ENCODE results near the gene SIRPA.

DNA sequence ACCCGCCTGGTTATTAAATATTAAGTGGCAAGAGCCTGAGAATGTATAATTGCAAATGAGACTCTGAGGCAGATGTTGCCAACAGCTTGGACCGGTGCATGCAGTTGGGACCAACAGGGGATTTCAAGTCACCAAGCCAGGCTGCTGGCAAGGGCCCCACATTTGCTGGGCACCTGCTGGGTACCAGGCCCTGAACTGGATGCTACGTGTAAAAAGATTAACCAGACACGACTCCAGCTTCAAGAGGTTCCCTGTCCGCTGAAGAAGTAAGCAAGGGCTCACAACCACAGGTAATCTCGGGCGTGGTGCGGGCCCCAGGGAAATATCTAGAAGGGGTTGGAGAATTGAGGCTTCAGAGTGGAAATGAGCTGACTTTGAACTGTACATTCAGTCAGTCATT lies 13.2 kb upstream of the SIRPA start:
- TF ChIP-seq IRF2 (CRISPR knock-in tag; IDR thresholded peaks at IDR 0.05; ENCODE audit: borderline replicate concordance, low read depth) (no peak), ZNF671 (CRISPR knock-in tag; IDR thresholded peaks at IDR 0.05) (no peak), IRF1 (CRISPR knock-in tag; IDR thresholded peaks at IDR 0.05) (no peak), CREB1 (CRISPR knock-in tag; IDR thresholded peaks at IDR 0.05) (no peak), FOXP1 (CRISPR knock-in tag; IDR thresholded peaks at IDR 0.05; ENCODE audit: borderline replicate concordance) (no peak), RELA (CRISPR knock-in tag; IDR thresholded peaks at IDR 0.05; ENCODE audit: borderline replicate concordance) (no peak), ZNF121 (CRISPR knock-in tag; IDR thresholded peaks at IDR 0.05) (no peak), ESRRA (CRISPR knock-in tag; IDR thresholded peaks at IDR 0.05; ENCODE audit: borderline replicate concordance) (no peak)
- TF ChIP-seq, protein P1, sequence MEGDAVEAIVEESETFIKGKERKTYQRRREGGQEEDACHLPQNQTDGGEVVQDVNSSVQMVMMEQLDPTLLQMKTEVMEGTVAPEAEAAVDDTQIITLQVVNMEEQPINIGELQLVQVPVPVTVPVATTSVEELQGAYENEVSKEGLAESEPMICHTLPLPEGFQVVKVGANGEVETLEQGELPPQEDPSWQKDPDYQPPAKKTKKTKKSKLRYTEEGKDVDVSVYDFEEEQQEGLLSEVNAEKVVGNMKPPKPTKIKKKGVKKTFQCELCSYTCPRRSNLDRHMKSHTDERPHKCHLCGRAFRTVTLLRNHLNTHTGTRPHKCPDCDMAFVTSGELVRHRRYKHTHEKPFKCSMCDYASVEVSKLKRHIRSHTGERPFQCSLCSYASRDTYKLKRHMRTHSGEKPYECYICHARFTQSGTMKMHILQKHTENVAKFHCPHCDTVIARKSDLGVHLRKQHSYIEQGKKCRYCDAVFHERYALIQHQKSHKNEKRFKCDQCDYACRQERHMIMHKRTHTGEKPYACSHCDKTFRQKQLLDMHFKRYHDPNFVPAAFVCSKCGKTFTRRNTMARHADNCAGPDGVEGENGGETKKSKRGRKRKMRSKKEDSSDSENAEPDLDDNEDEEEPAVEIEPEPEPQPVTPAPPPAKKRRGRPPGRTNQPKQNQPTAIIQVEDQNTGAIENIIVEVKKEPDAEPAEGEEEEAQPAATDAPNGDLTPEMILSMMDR (IDR thresholded peaks at IDR 0.05): no peak
- TF ChIP-seq, protein P2, sequence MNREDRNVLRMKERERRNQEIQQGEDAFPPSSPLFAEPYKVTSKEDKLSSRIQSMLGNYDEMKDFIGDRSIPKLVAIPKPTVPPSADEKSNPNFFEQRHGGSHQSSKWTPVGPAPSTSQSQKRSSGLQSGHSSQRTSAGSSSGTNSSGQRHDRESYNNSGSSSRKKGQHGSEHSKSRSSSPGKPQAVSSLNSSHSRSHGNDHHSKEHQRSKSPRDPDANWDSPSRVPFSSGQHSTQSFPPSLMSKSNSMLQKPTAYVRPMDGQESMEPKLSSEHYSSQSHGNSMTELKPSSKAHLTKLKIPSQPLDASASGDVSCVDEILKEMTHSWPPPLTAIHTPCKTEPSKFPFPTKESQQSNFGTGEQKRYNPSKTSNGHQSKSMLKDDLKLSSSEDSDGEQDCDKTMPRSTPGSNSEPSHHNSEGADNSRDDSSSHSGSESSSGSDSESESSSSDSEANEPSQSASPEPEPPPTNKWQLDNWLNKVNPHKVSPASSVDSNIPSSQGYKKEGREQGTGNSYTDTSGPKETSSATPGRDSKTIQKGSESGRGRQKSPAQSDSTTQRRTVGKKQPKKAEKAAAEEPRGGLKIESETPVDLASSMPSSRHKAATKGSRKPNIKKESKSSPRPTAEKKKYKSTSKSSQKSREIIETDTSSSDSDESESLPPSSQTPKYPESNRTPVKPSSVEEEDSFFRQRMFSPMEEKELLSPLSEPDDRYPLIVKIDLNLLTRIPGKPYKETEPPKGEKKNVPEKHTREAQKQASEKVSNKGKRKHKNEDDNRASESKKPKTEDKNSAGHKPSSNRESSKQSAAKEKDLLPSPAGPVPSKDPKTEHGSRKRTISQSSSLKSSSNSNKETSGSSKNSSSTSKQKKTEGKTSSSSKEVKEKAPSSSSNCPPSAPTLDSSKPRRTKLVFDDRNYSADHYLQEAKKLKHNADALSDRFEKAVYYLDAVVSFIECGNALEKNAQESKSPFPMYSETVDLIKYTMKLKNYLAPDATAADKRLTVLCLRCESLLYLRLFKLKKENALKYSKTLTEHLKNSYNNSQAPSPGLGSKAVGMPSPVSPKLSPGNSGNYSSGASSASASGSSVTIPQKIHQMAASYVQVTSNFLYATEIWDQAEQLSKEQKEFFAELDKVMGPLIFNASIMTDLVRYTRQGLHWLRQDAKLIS (CRISPR knock-in tag; IDR thresholded peaks at IDR 0.05; ENCODE audit: borderline replicate concordance): no peak
